GM12872 (cell line): ENCODE measurements around the gene ADM5.
A peak's percentile ranks its signal among the peaks of the same experiment; 100 is the strongest.

Experiments
- TF ChIP-seq, protein P1 (sequence below): IDR thresholded peaks from 3 replicates; pipeline ENCODE4 v1.5.1; 2011; ENCODE audit warnings: low read depth, mild to moderate bottlenecking, low read length, moderate library complexity; ENCODE audit not compliant: insufficient read depth

Gene ADM5

DNA sequence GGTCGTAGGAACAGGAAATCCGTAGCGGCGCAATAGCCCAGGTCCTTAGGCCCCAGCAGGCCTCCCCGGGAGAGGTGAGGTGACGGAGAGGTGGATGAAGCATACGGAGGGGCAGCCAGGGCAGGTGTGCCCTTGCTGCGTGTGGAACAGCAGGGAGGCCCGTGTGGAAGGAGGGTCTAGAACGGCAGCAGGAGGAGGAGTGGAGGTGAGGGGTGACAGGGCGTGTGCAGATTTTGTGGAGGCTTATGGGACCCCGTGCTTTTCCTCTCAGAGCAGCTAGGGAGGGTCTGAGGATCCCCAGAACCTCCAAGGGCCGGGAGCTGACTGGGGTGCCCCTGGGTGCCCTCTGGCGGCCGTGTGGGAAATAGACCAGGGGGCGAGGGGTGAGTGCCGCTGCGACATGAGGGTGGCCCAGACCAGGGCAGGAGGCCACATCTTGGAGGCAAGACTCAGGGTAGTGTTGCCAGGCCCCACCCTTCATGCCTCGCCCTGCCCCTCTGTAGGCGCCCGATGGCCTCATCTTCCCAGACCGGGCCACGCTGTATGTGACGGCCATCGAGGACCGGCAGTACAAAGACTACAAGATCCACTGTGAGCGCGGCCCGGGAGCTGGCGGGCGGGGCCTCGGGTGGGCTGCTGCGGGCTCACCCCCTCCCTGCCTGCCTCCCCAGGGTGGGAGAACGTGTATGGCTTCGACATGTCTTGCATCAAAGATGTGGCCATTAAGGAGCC is 5.0 kb upstream of the ADM5 start:
- TF ChIP-seq, protein P1, sequence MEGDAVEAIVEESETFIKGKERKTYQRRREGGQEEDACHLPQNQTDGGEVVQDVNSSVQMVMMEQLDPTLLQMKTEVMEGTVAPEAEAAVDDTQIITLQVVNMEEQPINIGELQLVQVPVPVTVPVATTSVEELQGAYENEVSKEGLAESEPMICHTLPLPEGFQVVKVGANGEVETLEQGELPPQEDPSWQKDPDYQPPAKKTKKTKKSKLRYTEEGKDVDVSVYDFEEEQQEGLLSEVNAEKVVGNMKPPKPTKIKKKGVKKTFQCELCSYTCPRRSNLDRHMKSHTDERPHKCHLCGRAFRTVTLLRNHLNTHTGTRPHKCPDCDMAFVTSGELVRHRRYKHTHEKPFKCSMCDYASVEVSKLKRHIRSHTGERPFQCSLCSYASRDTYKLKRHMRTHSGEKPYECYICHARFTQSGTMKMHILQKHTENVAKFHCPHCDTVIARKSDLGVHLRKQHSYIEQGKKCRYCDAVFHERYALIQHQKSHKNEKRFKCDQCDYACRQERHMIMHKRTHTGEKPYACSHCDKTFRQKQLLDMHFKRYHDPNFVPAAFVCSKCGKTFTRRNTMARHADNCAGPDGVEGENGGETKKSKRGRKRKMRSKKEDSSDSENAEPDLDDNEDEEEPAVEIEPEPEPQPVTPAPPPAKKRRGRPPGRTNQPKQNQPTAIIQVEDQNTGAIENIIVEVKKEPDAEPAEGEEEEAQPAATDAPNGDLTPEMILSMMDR, result peak; percentile 79

DNA sequence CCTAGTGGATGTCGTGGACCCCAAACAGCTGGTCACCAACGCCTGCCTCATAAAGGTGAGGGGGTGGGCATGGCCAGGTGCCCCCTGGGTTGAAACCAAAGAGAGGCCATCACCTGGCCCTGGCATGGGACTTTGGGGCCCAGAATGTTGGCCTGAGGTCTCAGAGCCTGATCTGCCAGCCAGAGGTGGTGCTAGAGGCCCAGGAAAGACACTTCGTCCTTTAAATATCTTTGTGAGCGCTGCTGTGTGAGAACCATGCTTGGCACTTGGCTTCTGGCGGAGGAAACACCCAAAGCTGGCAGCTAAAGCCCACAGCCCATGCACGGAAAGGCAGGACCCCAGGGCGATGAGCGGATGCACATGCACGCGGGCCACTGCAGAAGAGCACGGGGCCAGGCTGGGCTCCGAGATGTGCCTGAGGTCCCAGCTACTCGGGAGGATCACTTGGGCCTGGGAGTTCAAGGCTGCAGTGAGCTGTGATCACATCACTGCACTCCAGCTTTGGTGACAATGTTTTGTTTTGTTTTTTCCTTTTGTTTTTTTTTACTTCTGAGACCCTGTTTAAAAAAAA is 4.3 kb upstream of the ADM5 start:
- TF ChIP-seq, protein P1, result no peak

DNA sequence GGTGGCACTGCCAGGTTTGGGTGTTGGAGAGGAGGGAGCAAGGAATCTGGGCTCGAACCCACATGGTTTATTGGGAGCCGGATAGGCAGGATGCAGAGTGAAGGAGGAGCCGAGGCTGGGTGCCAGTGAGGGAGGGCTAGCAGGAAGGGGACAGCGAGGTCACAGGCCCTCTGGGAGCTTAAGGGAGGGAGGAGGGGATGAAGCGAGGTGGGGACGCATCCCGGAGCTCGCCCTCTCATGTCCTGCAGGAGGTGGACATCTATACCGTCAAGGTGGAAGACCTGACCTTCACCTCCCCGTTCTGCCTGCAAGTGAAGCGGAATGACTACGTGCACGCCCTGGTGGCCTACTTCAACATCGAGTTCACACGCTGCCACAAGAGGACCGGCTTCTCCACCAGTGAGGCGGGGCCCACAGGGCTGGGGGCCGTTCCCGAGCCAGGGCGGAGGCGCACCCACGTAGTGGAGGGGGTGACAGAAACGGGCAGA is 3.5 kb upstream of the ADM5 start:
- TF ChIP-seq, protein P1, result no peak

DNA sequence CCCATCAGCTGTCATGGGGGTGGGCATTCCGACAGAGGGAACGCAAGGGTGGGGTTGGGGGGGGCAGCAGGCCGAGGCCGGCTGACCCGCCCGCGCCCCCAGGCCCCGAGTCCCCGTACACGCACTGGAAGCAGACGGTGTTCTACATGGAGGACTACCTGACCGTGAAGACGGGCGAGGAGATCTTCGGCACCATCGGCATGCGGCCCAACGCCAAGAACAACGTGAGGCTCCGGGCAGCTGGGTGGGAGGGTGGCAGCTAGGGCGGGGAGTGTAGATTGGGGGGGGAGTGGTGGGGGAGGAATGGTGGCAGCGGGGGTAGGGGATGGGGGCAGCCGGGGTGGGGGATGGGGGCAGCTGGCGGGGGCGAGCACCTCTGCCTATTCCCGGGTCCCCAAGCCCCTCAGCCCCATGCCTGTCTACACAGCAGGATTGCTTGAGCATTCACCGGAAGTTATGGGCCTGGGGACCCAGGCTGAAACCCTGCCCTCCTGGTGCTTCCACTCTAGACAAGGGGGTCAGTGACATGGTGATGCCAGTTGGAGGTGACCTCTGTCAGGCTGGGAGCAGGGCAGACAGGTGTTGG is 2.8 kb upstream of the ADM5 start:
- TF ChIP-seq, protein P1, result no peak

DNA sequence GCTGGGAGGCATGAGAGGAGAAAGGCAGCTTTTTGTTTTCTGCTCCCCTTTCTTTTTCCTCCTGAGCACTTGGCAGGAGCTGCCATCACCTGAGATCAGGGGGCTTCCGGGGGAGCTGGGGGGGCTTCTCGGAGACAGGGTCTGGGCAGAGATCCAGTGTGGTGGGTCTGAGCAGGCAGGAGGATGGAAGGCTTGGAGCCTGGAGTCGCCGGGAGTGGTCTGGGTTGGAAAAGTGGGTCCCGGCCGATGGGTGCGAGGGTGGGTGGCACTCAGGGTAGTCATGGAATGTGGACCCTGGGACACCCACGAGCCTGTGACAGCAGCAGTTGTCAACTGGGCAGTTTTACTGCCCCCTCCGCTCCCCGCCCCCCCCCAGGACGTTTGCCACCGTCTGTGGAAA is 2.2 kb upstream of the ADM5 start:
- TF ChIP-seq, protein P1, result no peak

DNA sequence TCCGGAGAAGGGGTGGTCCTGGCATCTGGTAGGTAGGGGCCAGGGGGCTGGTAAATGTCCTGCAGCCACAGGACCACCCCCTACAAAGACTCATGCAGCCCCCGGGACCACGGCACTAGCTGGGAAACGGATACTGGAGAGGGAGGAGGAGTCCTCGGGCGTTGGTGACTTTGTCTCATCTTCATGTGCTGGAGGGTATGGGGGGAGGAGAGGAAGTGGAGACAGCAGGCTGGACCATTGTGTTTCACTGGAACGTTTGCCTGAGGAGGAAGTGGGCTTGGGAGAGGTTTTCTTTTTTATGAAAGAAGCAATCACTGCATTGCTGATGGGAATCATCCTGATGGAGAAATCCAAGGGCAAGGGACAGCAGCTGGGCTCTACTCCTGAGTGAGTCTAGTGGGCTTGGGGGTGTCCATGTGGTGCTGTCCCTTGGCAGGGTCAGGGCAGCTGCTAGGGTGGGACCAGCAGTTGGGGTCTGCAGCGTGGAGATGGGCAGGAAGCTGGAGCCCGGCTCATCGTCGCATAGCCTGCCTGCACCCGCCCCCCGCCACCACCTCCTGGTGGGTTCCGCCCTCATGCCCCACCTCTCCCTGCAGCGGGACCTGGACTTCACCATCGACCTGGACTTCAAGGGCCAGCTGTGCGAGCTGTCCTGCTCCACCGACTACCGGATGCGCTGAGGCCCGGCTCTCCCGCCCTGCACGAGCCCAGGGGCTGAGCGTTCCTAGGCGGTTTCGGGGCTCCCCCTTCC is 1.7 kb upstream of the ADM5 start:
- TF ChIP-seq, protein P1, result no peak

DNA sequence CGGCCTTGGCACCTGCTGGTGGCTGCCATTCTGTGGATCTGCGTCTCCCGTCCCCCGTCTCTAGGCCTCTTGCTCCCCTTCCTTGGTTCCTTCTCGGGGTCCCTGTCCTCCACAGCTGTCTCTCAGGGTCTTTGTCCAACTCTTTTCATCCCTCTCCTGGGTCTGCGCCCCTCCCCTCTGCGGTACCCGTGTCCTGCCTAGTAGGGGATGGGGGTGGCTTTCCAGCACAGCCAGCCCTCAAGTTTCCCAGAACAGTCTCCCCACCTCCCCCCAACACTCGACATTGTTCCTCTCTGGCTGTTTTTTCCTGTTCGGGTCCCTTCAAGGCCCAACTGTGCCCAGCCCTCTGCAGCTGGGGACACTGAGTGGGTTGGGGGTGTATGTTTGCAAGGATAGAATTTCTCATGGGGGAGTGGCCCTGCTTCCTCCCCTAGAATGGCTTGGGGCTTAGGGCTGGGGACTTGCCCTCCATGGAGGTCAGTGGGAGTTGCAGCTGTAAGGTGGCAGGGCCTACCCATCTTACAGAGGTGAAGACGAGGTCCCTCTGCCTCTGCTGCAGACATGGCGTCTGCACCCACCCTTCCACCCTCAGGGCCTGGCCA is 762 bp upstream of the ADM5 start:
- TF ChIP-seq, protein P1, result no peak
